ENCODE data around the gene SCFD2. TPM values are rescaled to one million over a fixed set of nuclear protein-coding genes. Genes with fewer than 3 reads are reported as not detected.
A peak's percentile ranks its signal among the peaks of the same experiment; 100 is the strongest.

SCFD2 gene
- total RNA-seq, 1 donor from 2014 or later, result 10.7 TPM

- Mint-ChIP-seq H3K36me3 (ENCODE audit: low read depth) (peaks cover 11% of the 10 kb centered on the region), H3K4me3 (ENCODE audit: unreplicated experiment) (no peak overlapping the region), H3K4me1 (ENCODE audit: low read depth) (peaks cover 16% of the 10 kb centered on the region), H3K27ac (ENCODE audit: unreplicated experiment) (no peak overlapping the region), H3K27me3 (ENCODE audit: low read depth) (no peaks in the 10 kb centered on the region), H3K9me3 (ENCODE audit: low read depth) (peaks cover 24% of the 10 kb centered on the region)
- TF ChIP-seq CTCF (IDR thresholded peaks at IDR 0.05), result no peak
- DNase-seq (ENCODE audit: low spot score), result no peak
These were observed 260.5 kb downstream of the SCFD2 start for GRCh38 chr4:53105313-53105712.

- no peak for TF ChIP-seq CTCF (IDR thresholded peaks at IDR 0.05)
- Mint-ChIP-seq H3K27me3 (ENCODE audit: low read depth) (no peaks in the 10 kb centered on the region), H3K4me1 (ENCODE audit: low read depth) (peaks cover 30% of the 10 kb centered on the region), H3K4me3 (ENCODE audit: unreplicated experiment) (no peak overlapping the region), H3K36me3 (ENCODE audit: low read depth) (peaks cover 9% of the 10 kb centered on the region), H3K9me3 (ENCODE audit: low read depth) (peaks cover 24% of the 10 kb centered on the region), H3K27ac (ENCODE audit: unreplicated experiment) (no peak overlapping the region)
- DNase-seq (ENCODE audit: low spot score), result no peak
These were observed 262.4 kb downstream of the SCFD2 start for GRCh38 chr4:53103481-53103880.

- no peaks in the 10 kb centered on the region for H3K27me3 Mint-ChIP-seq (ENCODE audit: low read depth)
- H3K9me3 Mint-ChIP-seq (ENCODE audit: low read depth), result peaks cover 14% of the 10 kb centered on the region
- no peak for DNase-seq (ENCODE audit: low spot score)
These were observed 264.7 kb downstream of the SCFD2 start for GRCh38 chr4:53101191-53101581.

GRCh38 chr4:53100501-53101190 lies 265.2 kb downstream of the SCFD2 start:
- peaks cover 14% of the 10 kb centered on the region for H3K9me3 Mint-ChIP-seq (ENCODE audit: low read depth)
- TF ChIP-seq CTCF (IDR thresholded peaks at IDR 0.05), result no peak
- peaks cover 1% of the 10 kb centered on the region for H3K36me3 Mint-ChIP-seq (ENCODE audit: low read depth)
- DNase-seq (ENCODE audit: low spot score), result no peak
- H3K27ac Mint-ChIP-seq (ENCODE audit: unreplicated experiment), result peak overlapping the region; percentile 91
- peaks cover 32% of the 10 kb centered on the region for H3K4me1 Mint-ChIP-seq (ENCODE audit: low read depth)
- peak overlapping the region; percentile 48 for H3K4me3 Mint-ChIP-seq (ENCODE audit: unreplicated experiment)
- no peaks in the 10 kb centered on the region for H3K27me3 Mint-ChIP-seq (ENCODE audit: low read depth)

More at GRCh38 chr4:53101191-53101581, 264.7 kb downstream of the SCFD2 start:
- no peak for TF ChIP-seq CTCF (IDR thresholded peaks at IDR 0.05)
- Mint-ChIP-seq H3K27ac (ENCODE audit: unreplicated experiment) (peak overlapping the region; percentile 91), H3K4me1 (ENCODE audit: low read depth) (peaks cover 32% of the 10 kb centered on the region), H3K36me3 (ENCODE audit: low read depth) (peaks cover 1% of the 10 kb centered on the region), H3K4me3 (ENCODE audit: unreplicated experiment) (peak overlapping the region; percentile 48)

- Mint-ChIP-seq H3K27me3 (ENCODE audit: low read depth) (no peaks in the 10 kb centered on the region), H3K4me1 (ENCODE audit: low read depth) (peaks cover 32% of the 10 kb centered on the region), H3K9me3 (ENCODE audit: low read depth) (peaks cover 17% of the 10 kb centered on the region), H3K36me3 (ENCODE audit: low read depth) (peaks cover 1% of the 10 kb centered on the region), H3K4me3 (ENCODE audit: unreplicated experiment) (no peak overlapping the region), H3K27ac (ENCODE audit: unreplicated experiment) (no peak overlapping the region)
- TF ChIP-seq CTCF (IDR thresholded peaks at IDR 0.05), result no peak
- no peak for DNase-seq (ENCODE audit: low spot score)
These were observed 267.2 kb downstream of the SCFD2 start for GRCh38 chr4:53098681-53099121.
